GM13976 (cell line): ENCODE results near the gene OR2T10.

Source experiments
- DNase-seq: peaks from one replicate; pipeline ENCODE4 v3.0.0; 2012; ENCODE audit warnings: low spot score
- in situ Hi-C: fragments of 300-500 bp; cut with MboI; formaldehyde crosslinking; loops from one replicate; pipeline ENCODE4 v1.12.0; 2022; ENCODE audit warnings: low sequenced_read_pairs, mixed read lengths, inconsistent platforms; ENCODE audit not compliant: unreplicated experiment
- TF ChIP-seq, protein P1 (sequence below): IDR thresholded peaks from 2 replicates; pipeline ENCODE4 v1.5.1; 2012; ENCODE audit warnings: borderline replicate concordance, mild to moderate bottlenecking; ENCODE audit not compliant: insufficient read depth; ENCODE audit errors: extremely low read depth, missing control alignments, control extremely low read depth

Gene OR2T10

DNA sequence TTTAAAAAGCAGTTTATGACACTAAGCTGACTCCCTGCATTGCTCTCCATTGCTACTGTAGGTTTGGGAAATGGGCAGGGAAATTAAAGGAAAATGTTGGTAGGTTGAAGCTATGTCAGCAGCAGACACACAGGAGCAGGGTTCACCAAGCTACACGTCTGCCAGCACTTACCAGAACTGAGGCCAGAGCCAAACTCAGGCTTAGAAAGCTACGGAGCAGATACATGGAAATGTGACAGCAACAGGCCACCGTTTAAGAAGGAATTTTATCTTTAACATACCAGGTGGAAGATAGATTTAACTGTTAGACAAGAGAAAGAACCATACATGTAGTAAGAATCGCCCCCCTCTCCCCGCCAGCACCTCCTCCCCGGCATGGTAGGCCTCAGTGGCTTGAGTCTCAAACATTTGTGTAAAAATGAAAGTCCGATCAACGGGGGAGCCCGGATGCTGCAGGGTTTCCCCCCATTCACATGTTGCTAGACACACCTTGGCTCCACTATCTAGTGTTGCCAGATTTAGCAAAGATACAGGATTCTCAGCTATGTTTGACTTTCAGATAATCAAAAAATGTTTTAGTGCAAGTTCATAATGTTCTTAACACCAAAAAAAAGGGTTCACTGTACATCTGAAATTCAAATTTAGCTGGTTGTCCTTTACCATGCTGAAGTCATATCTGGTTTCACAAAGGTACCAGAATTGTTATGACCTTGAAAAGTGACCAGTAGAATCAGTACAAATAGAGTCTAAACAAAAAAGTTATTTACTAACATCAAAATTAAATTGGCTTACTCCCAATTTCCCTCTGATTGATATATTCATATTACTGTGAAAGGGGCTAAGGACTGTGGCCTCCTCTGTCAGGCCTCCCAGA is 30.7 kb upstream of the OR2T10 start:
- peak; percentile 73 for DNase-seq
- in situ Hi-C loops, result loop anchor here (10.0 kb wide), 1 partner anchor 57 kb away; no protein-coding TSS in a partner anchor
- TF ChIP-seq, protein P1, sequence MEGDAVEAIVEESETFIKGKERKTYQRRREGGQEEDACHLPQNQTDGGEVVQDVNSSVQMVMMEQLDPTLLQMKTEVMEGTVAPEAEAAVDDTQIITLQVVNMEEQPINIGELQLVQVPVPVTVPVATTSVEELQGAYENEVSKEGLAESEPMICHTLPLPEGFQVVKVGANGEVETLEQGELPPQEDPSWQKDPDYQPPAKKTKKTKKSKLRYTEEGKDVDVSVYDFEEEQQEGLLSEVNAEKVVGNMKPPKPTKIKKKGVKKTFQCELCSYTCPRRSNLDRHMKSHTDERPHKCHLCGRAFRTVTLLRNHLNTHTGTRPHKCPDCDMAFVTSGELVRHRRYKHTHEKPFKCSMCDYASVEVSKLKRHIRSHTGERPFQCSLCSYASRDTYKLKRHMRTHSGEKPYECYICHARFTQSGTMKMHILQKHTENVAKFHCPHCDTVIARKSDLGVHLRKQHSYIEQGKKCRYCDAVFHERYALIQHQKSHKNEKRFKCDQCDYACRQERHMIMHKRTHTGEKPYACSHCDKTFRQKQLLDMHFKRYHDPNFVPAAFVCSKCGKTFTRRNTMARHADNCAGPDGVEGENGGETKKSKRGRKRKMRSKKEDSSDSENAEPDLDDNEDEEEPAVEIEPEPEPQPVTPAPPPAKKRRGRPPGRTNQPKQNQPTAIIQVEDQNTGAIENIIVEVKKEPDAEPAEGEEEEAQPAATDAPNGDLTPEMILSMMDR, result no peak

DNA sequence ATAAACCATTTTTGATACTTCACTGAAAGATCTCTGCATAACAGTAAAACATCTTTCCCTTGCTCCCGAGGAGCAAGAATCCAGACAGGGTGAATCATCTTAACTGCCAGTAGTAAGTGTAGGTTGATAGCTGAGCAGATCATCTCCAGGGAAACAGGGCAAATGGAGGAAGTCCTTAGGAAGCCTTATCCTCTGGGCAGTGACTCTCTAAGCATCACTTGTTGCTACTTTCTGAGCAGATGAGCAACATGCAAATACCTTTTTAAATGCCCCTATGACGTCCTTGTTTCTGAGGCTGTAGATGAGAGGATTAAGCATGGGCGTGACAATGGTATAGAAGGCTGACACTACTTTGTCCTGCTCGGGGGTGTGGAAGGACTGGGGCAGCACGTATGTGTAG is 28.5 kb upstream of the OR2T10 start:
- in situ Hi-C loops, result loop anchor here (10.0 kb wide), 1 partner anchor 59 kb away; no protein-coding TSS in a partner anchor
- TF ChIP-seq, protein P1, result no peak
- DNase-seq, result no peak

DNA sequence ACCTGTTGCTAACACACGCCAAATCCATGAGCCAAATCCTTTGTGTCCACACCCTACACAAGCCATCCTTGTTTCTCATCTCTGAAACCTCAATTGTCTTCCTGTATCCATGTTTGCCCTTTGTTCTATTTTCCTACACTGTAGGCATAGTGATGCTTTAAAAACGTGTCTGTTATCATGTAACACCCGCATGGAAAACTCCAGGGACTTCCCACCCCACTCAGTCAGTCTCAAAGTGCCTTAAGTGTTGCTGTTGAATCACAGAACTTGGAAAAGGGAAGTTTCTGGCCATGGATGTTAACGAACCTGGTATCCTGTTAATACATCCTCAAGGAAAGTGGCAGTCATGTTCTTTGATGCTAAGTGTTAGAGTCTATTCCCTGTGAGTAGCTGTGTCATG is 27.7 kb upstream of the OR2T10 start:
- TF ChIP-seq, protein P1, result no peak
- in situ Hi-C loops, result loop anchor here (10.0 kb wide), 1 partner anchor 60 kb away; no protein-coding TSS in a partner anchor

DNA sequence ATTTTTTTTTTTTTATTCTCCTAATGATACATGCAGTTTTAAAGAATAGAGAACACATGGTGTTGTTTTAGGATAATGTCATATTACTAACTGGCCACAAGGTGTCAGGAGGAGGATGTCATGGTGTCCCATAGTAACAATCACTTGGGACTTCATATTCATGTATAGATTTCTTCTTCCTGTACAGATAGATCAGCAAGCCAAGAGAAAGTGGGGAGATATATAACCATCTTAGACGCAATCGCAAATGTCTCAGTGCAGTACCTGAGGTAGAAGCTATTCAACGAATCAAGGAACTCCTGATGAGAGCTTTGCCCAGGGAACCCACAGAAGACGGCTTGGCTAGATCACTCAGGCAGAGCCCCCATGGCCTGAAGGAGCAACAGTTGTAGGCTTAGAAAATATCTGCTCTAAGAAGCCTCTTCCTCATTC is 25.1 kb upstream of the OR2T10 start:
- TF ChIP-seq, protein P1, result peak; percentile 51
- peak; percentile 64 for DNase-seq
- in situ Hi-C loops, result loop anchor here (10.0 kb wide), 1 partner anchor 62 kb away; no protein-coding TSS in a partner anchor

More for the DNA sequence above, 27.7 kb upstream of the OR2T10 start:
- DNase-seq, result no peak

DNA sequence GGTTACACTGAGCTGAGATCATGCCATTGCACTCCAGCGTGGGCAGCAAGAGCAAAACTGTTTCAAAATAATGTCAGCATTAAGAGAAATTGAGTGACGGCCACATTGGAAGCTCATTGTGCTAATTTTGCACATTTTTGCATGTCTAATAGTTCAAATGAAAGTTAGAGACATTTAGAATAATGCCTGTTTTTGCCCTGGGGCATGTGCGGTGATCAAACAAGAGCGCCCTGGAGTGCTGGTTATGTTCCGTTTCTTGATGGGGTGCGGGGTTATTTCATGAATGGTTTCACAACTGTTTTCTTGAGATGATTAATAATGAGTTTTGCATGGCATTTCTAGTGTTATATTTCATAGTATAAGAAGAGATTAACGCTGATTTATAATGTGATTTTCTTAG is 24.3 kb upstream of the OR2T10 start:
- no peak for DNase-seq
- in situ Hi-C loops, result loop anchor here (10.0 kb wide), 1 partner anchor 63 kb away; no protein-coding TSS in a partner anchor
- TF ChIP-seq, protein P1, result no peak

DNA sequence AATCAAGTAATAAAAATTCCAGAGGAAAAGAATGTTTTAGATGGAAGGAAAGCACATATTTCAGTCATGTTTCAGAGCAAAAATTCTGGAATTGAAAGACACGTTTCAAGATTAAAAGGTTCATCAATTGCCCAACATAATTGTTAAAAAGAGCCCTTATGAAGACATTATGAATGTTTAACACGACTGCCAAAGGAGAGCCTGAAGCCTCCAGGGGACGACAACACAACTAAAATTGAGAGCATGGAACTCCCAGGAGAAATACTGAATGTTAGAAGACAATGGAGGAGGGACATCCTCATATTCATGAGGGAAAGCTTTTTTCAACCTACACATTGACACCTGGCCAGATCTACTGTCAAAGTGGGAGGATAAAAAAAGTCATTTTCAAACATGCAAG is 21.4 kb upstream of the OR2T10 start:
- in situ Hi-C loops, result loop anchor here (10.0 kb wide), 1 partner anchor 214 kb away; the partner anchor contains the start of gene OR2T1
- DNase-seq, result peak; percentile 36
- TF ChIP-seq, protein P1, result peak; percentile 56
